Neuronal stem cell (in vitro differentiated cells): ENCODE results near the gene REEP3.
A peak's percentile ranks its signal among the peaks of the same experiment; 100 is the strongest.

Experiments used
- DNase-seq: peaks from one replicate; pipeline ENCODE4 v3.0.0-alpha.2; 2013; ENCODE audit warnings: low spot score
- H2AFZ ChIP-seq: one replicate; pipeline ENCODE4 v1.6.1; 2013; ENCODE audit warnings: mild to moderate bottlenecking, low read length, inconsistent platforms
- H2AK5ac ChIP-seq: 2 replicates; pipeline ENCODE4 v1.6.1; 2013; ENCODE audit warnings: low read depth, mild to moderate bottlenecking, inconsistent platforms, low read length, moderate library complexity, mixed read lengths
- H2BK120ac ChIP-seq: 2 replicates; pipeline ENCODE4 v1.6.1; 2013; ENCODE audit warnings: low read depth, mild to moderate bottlenecking, inconsistent platforms, low read length, moderate library complexity, mixed read lengths
- H2BK12ac ChIP-seq: one replicate; pipeline ENCODE4 v1.6.1; 2013; ENCODE audit warnings: low read length, inconsistent platforms
- H2BK15ac ChIP-seq: 2 replicates; pipeline ENCODE4 v1.6.1; 2013; ENCODE audit warnings: mild to moderate bottlenecking, low read length, inconsistent platforms, mixed read lengths
- H2BK5ac ChIP-seq: one replicate; pipeline ENCODE4 v1.6.1; 2013; ENCODE audit warnings: inconsistent platforms, mild to moderate bottlenecking, low read length, moderate library complexity
- H3K14ac ChIP-seq: one replicate; pipeline ENCODE4 v1.6.1; 2013; ENCODE audit warnings: low read length, inconsistent platforms
- H3K18ac ChIP-seq: 2 replicates; pipeline ENCODE4 v1.6.1; 2013; ENCODE audit warnings: low read length, inconsistent platforms
- H3K23ac ChIP-seq: 2 replicates; pipeline ENCODE4 v1.6.1; 2013; ENCODE audit warnings: low read depth, mild to moderate bottlenecking, mixed read lengths, low read length, inconsistent platforms; ENCODE audit not compliant: poor library complexity
- H3K27ac ChIP-seq: replicated peaks from 3 replicates; pipeline ENCODE4 v1.5.1; 2013; ENCODE audit warnings: low read length, inconsistent platforms
- H3K27me3 ChIP-seq, 3 experiments: 2 replicates each; pipeline ENCODE4 v1.6.1; 2013; ENCODE audit warnings: low read length in 3 of 3, mild to moderate bottlenecking in 2 of 3, inconsistent platforms in 1 of 3, low read depth in 1 of 3, mixed read lengths in 1 of 3, moderate library complexity in 1 of 3; ENCODE audit not compliant: control insufficient read depth in 3 of 3, insufficient read depth in 3 of 3
- H3K36me3 ChIP-seq, 2 donors: replicated peaks in 1 of 2; 2 replicates each; pipeline ENCODE4 v1.6.1; 2013; ENCODE audit warnings: low read length in 2 of 2; ENCODE audit not compliant: control insufficient read depth in 2 of 2, insufficient read depth in 2 of 2
- H3K4ac ChIP-seq: 2 replicates; pipeline ENCODE4 v1.6.1; 2013; ENCODE audit warnings: inconsistent platforms, mild to moderate bottlenecking, low read length, moderate library complexity
- H3K4me1 ChIP-seq, 2 donors: 1 replicate in 1 of 2; 2 replicates in 1 of 2; pipeline ENCODE4 v1.6.1; 2013; ENCODE audit warnings: low read length in 2 of 2, low read depth in 1 of 2; ENCODE audit not compliant: control insufficient read depth in 2 of 2, insufficient read depth in 1 of 2
- H3K4me2 ChIP-seq: one replicate; pipeline ENCODE4 v1.6.1; 2013; ENCODE audit warnings: mild to moderate bottlenecking, low read length, inconsistent platforms; ENCODE audit not compliant: insufficient read depth, poor library complexity, severe bottlenecking
- H3K4me3 ChIP-seq, 2 donors: 2 replicates each; pipeline ENCODE4 v1.5.1; 2013; ENCODE audit warnings: low read length in 2 of 2, mild to moderate bottlenecking in 2 of 2, inconsistent platforms in 1 of 2, moderate library complexity in 1 of 2
- H3K79me1 ChIP-seq: one replicate; pipeline ENCODE4 v1.6.1; 2013; ENCODE audit warnings: low read depth, mild to moderate bottlenecking, inconsistent platforms, low read length, moderate library complexity
- H3K9ac ChIP-seq: one replicate; pipeline ENCODE4 v1.6.1; 2013; ENCODE audit warnings: mild to moderate bottlenecking, low read depth, low read length, inconsistent platforms; ENCODE audit not compliant: poor library complexity
- H3K9me3 ChIP-seq, 2 donors: replicated peaks in 1 of 2; 2 replicates each; pipeline versions ENCODE3 to v1.6.1; 2013; ENCODE audit warnings: low read length in 2 of 2, mild to moderate bottlenecking in 2 of 2, inconsistent platforms in 1 of 2, low read depth in 1 of 2, mixed read lengths in 1 of 2, moderate library complexity in 1 of 2; ENCODE audit not compliant: control insufficient read depth in 2 of 2, insufficient read depth in 1 of 2
- H4K8ac ChIP-seq: one replicate; pipeline ENCODE4 v1.6.1; 2013; ENCODE audit warnings: low read depth, mild to moderate bottlenecking, inconsistent platforms, low read length, moderate library complexity
- H4K91ac ChIP-seq: one replicate; pipeline ENCODE4 v1.6.1; 2013; ENCODE audit warnings: low read length, low read depth, mild to moderate bottlenecking, inconsistent platforms; ENCODE audit not compliant: poor library complexity
- WGBS, 2 donors: extraction: QIAGEN DNeasy Blood & Tissue Kit; methylation state at CpG; one replicate each; pipeline ENCODE4 v1.1.7; 2013; ENCODE audit warnings: missing lambda C conversion rate in 2 of 2, mixed read lengths in 1 of 2; ENCODE audit not compliant: insufficient read length in 2 of 2, insufficient replicate concordance in 1 of 2; ENCODE audit errors: extremely low coverage in 2 of 2; 5-methylcytosine and 5-hydroxymethylcytosine counted together

The REEP3 gene

DNA sequence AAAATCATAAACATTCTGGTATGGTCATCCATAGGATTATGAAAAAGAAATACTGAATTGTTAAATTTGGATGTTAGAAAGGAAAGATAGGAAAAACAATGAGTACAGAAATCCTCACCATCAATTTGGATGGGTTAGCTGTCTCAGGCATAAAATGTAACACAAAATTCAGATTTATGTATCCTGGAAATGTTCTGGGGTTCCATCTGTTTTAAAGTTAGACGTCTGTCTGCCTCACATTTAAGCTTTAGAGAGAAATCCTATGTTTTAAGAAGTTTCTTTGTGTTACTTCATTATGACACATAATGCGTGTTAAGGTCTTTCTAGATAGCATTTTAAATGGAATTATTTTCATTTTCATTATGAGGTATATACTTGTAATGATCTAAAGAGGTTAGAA lies 103.5 kb downstream of the REEP3 start:
- DNase-seq, result no peak
- H3K79me1 ChIP-seq, result no peaks in the 10 kb centered on the region
- no CpG with 5 or more reads among the region's 2 CpGs for WGBS, 2 donors
- no peak overlapping the region for H2BK12ac ChIP-seq
- no peak overlapping the region for H2BK15ac ChIP-seq
- H4K8ac ChIP-seq, result no peak overlapping the region
- H2AK5ac ChIP-seq, result no peak overlapping the region
- H3K9ac ChIP-seq, result no peak overlapping the region
- H3K4me1 ChIP-seq, result peaks cover 7 to 9% of the 10 kb centered on the region in 2 donors
- no peaks in the 10 kb centered on the region for H3K27me3 ChIP-seq
- peaks cover 0 to 24% of the 10 kb centered on the region in 2 donors for H3K36me3 ChIP-seq
- H3K9me3 ChIP-seq, result no peaks in the 10 kb centered on the region
- H3K14ac ChIP-seq, result no peak overlapping the region
- H3K4ac ChIP-seq, result no peak overlapping the region
- H3K4me2 ChIP-seq, result no peak overlapping the region
- H3K18ac ChIP-seq, result no peak overlapping the region
- no peak overlapping the region for H3K4me3 ChIP-seq
- no peak overlapping the region for H3K27ac ChIP-seq
- no peak overlapping the region for H2BK5ac ChIP-seq
- no peak overlapping the region for H2BK120ac ChIP-seq
- H2AFZ ChIP-seq, result no peak overlapping the region
- no peak overlapping the region for H4K91ac ChIP-seq
- no peak overlapping the region for H3K23ac ChIP-seq

DNA sequence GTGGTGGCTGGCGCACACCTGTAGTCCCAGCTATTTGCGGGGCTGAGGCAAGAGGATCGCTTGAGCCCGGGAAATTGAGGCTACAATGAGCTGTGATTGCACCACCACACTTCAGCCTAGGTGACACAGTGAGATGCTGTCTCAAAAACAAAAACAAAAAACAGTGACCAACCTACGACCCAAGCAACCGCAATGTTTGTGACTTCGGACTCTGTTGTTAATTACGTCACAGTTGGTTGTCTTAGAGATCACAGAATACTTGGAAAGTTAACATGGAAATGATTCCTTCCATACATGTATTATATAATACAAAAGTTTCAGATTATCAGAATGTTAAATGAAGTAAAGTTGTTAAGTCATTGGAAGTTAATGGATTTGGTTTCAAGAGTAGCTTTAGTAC lies 106.2 kb downstream of the REEP3 start:
- H3K9me3 ChIP-seq, result no peaks in the 10 kb centered on the region
- peak overlapping the region; percentile 14 for H3K4me2 ChIP-seq
- H2AK5ac ChIP-seq, result no peak overlapping the region
- peaks cover 0 to 3% of the 10 kb centered on the region in 2 donors for H3K36me3 ChIP-seq
- H4K91ac ChIP-seq, result no peak overlapping the region
- no peak overlapping the region for H2BK5ac ChIP-seq
- H3K27ac ChIP-seq, result no peak overlapping the region
- DNase-seq, result no peak
- peaks cover 9 to 14% of the 10 kb centered on the region in 2 donors for H3K4me1 ChIP-seq
- no peak overlapping the region for H3K23ac ChIP-seq
- peaks cover 0 to 2% (median 0%) of the 10 kb centered on the region in 3 experiments for H3K27me3 ChIP-seq
- H3K14ac ChIP-seq, result no peak overlapping the region
- no peaks in the 10 kb centered on the region for H3K79me1 ChIP-seq
- no CpG with 5 or more reads among the region's 8 CpGs for WGBS, 2 donors
- no peak overlapping the region for H3K18ac ChIP-seq
- H2BK120ac ChIP-seq, result no peak overlapping the region
- no peak overlapping the region for H2BK12ac ChIP-seq
- no peak overlapping the region for H2AFZ ChIP-seq
- no peak overlapping the region for H4K8ac ChIP-seq
- H3K4ac ChIP-seq, result no peak overlapping the region
- H3K4me3 ChIP-seq, result no peak overlapping the region
- H2BK15ac ChIP-seq, result no peak overlapping the region
- H3K9ac ChIP-seq, result no peak overlapping the region

DNA sequence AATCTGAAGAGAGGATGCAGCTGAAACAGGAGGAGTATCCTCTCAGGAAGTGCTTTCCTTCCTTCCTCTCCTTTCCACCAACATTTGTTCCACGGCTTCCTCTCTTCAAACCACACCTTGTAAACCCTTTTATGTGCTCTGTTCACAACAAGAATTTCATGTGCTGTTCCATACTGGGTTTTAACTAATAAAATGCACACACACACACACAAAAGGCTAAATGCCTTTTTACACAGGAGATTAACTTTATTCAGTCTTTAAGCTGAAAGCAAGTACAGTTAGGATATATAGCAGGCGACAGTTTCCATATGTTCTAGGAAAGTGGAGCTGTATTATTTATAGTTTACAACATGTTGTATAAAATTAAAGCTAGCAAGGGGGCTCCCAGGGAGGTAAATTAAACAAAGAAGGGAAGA lies 106.7 kb downstream of the REEP3 start:
- no peak overlapping the region for H2BK15ac ChIP-seq
- H3K79me1 ChIP-seq, result no peaks in the 10 kb centered on the region
- H3K36me3 ChIP-seq, result peaks cover 0 to 2% of the 10 kb centered on the region in 2 donors
- no peak overlapping the region for H2BK12ac ChIP-seq
- no peak overlapping the region for H3K14ac ChIP-seq
- H3K18ac ChIP-seq, result no peak overlapping the region
- peaks cover 0 to 2% (median 0%) of the 10 kb centered on the region in 3 experiments for H3K27me3 ChIP-seq
- no peak overlapping the region for H4K8ac ChIP-seq
- no peak overlapping the region for H2BK5ac ChIP-seq
- no peak overlapping the region for H4K91ac ChIP-seq
- WGBS, 2 donors, result no CpG with 5 or more reads among the region's 2 CpGs
- no peak overlapping the region for H3K23ac ChIP-seq
- H3K4me3 ChIP-seq, result no peak overlapping the region
- peak overlapping the region; percentile 12 for H2AFZ ChIP-seq
- no peak overlapping the region for H2BK120ac ChIP-seq
- H3K4me2 ChIP-seq, result no peak overlapping the region
- H3K27ac ChIP-seq, result no peak overlapping the region
- H2AK5ac ChIP-seq, result no peak overlapping the region
- peaks cover 9 to 14% of the 10 kb centered on the region in 2 donors for H3K4me1 ChIP-seq
- no peaks in the 10 kb centered on the region for H3K9me3 ChIP-seq
- no peak overlapping the region for H3K4ac ChIP-seq
- no peak for DNase-seq
- H3K9ac ChIP-seq, result no peak overlapping the region

DNA sequence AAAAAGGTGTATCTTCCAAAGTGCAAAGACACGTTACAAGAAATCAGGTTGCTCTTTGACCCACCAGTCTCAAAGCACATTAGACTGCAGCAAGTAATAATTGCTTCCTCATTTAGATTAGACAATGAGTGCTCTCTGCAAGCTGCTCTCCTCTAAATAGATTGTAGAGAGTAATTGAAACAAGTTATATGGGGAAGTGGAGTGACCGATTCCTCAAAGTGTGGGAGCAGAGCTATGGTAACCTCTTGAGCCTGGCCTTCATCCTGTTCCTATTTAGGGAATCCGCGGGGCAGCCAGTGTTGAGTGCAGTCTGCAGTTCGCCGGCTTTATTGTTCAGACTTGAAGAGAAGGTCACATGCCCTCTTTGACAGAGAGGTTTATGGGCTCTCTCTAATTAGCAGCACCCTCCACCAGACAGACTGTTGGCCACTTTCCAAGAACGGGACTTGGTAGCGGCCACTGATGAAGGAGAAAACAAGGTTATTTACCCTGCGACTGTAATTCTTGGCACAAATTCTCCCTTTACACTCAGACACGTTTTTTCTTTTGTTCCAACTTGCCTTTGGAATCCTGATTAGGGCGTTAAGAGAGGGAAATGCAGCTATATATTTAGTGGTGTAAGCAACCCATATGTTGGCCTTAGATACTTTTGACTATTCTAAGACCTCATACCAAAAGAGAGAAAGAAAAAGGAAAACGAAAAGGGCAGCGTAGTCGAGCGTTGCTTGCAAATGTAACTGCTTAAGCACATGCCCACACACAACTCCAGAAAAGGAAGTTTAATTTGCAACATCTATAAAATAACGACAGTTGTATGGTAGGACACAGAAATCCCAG lies 107.5 kb downstream of the REEP3 start:
- Histone ChIP-seq H2BK15ac (no peak overlapping the region), H3K23ac (no peak overlapping the region), H4K91ac (no peak overlapping the region), H3K14ac (no peak overlapping the region), H3K9ac (no peak overlapping the region), H3K4me1 (peaks cover 9 to 14% of the 10 kb centered on the region in 2 donors), H3K4me3 (peak overlapping the region in 1 of 2 donors; percentile 80), H3K36me3 (no peaks in the 10 kb centered on the region), H2BK5ac (no peak overlapping the region), H2BK120ac (no peak overlapping the region), H3K4ac (no peak overlapping the region), H3K27me3 (peaks cover 0 to 2% (median 0%) of the 10 kb centered on the region in 3 experiments), H2AFZ (peak overlapping the region; percentile 99), H3K79me1 (no peaks in the 10 kb centered on the region), H3K18ac (no peak overlapping the region), H2AK5ac (no peak overlapping the region), H3K27ac (peak overlapping the region; percentile 15), H3K4me2 (peak overlapping the region; percentile 82), H4K8ac (no peak overlapping the region), H2BK12ac (no peak overlapping the region), H3K9me3 (no peaks in the 10 kb centered on the region)
- WGBS, 2 donors, result no CpG with 5 or more reads among the region's 16 CpGs
- DNase-seq, result peak; percentile 55
